ENCODE results near the gene WWOX. TPM values are rescaled to one million over a fixed set of nuclear protein-coding genes. Genes with fewer than 3 reads are reported as not detected.

Gene WWOX
- total and polyA plus RNA-seq, 2 donors (not counting 1 experiment from before 2014, with no cell fraction given) = 10.5 to 42.3 TPM

DNA sequence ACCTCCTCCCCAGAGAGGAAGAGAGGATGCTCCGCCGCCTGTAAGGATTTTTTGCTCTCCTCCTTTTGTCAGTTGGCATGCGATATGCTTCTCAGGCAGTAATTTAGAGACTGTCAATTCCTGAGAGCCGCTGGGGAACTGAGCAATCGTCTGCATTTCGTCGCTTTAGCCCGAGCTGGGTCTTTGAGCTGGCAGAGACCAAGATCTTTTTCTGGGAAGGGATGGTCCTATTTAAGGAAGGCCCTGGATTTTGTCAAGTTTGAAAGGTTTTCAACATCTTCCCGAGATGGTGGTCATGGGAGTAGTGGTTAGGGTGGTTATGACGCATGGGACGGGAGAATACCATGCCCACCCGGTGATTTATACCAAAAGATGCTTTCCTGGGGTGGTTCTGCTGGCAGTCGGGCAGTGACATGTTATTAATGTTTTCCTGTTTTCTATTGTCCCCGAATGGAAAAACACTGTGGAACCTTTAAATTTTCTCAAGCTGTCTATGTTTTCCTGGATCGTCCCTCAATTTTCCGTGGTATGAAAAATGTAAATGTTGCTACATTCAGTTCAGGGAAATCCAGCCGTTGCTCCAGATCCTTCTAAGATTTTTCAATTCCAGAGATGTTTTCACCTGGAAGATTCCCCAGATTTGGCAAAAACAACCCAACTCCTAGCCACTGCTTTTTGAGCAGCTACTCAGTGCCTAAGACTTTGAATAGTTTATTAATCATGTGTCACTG, 914.6 kb downstream of the WWOX start:
- peaks cover 2% of the 10 kb centered on the region for H3K9me3 Mint-ChIP-seq (ENCODE audit: insufficient read depth)
- H3K27me3 ChIP-seq (replicated peaks in 1 of 4; ENCODE audit: control extremely low read depth in 1 of 4, control insufficient read depth in 3 of 4, insufficient read depth in 4 of 4, low read length in 3 of 4) = peaks cover 0 to 2% (median 0%) of the 10 kb centered on the region in 4 experiments
- H3K4me3 ChIP-seq (ENCODE audit: control extremely low read depth in 1 of 5, extremely low read depth in 1 of 5, insufficient read depth in 1 of 5, low read depth in 2 of 5, low read length in 4 of 5) = no peak overlapping the region
- TF ChIP-seq, protein P1, sequence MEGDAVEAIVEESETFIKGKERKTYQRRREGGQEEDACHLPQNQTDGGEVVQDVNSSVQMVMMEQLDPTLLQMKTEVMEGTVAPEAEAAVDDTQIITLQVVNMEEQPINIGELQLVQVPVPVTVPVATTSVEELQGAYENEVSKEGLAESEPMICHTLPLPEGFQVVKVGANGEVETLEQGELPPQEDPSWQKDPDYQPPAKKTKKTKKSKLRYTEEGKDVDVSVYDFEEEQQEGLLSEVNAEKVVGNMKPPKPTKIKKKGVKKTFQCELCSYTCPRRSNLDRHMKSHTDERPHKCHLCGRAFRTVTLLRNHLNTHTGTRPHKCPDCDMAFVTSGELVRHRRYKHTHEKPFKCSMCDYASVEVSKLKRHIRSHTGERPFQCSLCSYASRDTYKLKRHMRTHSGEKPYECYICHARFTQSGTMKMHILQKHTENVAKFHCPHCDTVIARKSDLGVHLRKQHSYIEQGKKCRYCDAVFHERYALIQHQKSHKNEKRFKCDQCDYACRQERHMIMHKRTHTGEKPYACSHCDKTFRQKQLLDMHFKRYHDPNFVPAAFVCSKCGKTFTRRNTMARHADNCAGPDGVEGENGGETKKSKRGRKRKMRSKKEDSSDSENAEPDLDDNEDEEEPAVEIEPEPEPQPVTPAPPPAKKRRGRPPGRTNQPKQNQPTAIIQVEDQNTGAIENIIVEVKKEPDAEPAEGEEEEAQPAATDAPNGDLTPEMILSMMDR (IDR thresholded peaks at IDR 0.05) = no peak
- TF ChIP-seq EZH2 (IDR thresholded peaks at IDR 0.05; ENCODE audit: borderline replicate concordance, insufficient read depth, low read depth, low read length, poor library complexity, severe bottlenecking) = no peak
- no peak overlapping the region for H3K4me2 ChIP-seq (replicated peaks; ENCODE audit: low read depth, low read length, poor library complexity, severe bottlenecking)
- H3K4me1 Mint-ChIP-seq = peaks cover 27% of the 10 kb centered on the region
- H3K79me2 ChIP-seq (ENCODE audit: control insufficient read depth, insufficient read depth, low read length) = no peaks in the 10 kb centered on the region
- peaks cover 0 to 13% (median 0%) of the 10 kb centered on the region in 3 donors for H3K9me3 ChIP-seq (ENCODE audit: control extremely low read depth in 1 of 3, control insufficient read depth in 2 of 3, insufficient read depth in 1 of 3, low read length in 2 of 3)
- no peak overlapping the region for H3K4me3 Mint-ChIP-seq
- WGBS (ENCODE audit: insufficient coverage) = 80% methylated on average over 12 of the region's 17 CpGs
- H3K27ac Mint-ChIP-seq = no peak overlapping the region
- ChIA-PET POLR2A (no interaction called here), CTCF (interaction anchor here (1.0 kb wide), 1 partner anchor 89 kb away, joined by 3 read pairs; no protein-coding TSS in a partner anchor)
- DNase-seq (no peak), ATAC-seq (ENCODE audit: low read depth) (no peak)
- H3K4me1 ChIP-seq (ENCODE audit: control insufficient read depth in 2 of 2, insufficient read depth in 2 of 2, low read length in 2 of 2) = peaks cover 18 to 23% of the 10 kb centered on the region in 2 donors
- no peaks in the 10 kb centered on the region for H4K20me1 ChIP-seq (ENCODE audit: control insufficient read depth, insufficient read depth, low read length, poor library complexity, severe bottlenecking)
- H3K9ac ChIP-seq (ENCODE audit: low read length) = no peak overlapping the region
- H3K27ac ChIP-seq (ENCODE audit: low read length in 2 of 2) = no peak overlapping the region
- peaks cover 16% of the 10 kb centered on the region for H3K27me3 Mint-ChIP-seq
- H3K36me3 ChIP-seq (replicated peaks in 1 of 2; ENCODE audit: control extremely low read depth in 1 of 2, control insufficient read depth in 1 of 2, extremely low read depth in 1 of 2, insufficient read depth in 2 of 2, low read length in 1 of 2) = no peaks in the 10 kb centered on the region
- H2AFZ ChIP-seq (ENCODE audit: insufficient read depth, low read depth, low read length, poor library complexity, severe bottlenecking) = no peak overlapping the region
- intact Hi-C loops (cut with micrococcal nuclease) = loop anchor here (10.0 kb wide), 1 partner anchor 49 kb away; no protein-coding TSS in a partner anchor
